ENCODE data around the gene ABHD3. TPM values are rescaled to one million over a fixed set of nuclear protein-coding genes. Genes with fewer than 3 reads are reported as not detected.
"Not testable (repeated sequence)": the region's sequence is repeated elsewhere in the genome, so short reads cannot be mapped to it uniquely, and the experiment has no call there.

The ABHD3 gene
- total RNA-seq, 2 donors from 2014 or later: 48.1 to 54.4 TPM

GRCh38 chr18:21735452-21736015, 31.0 kb upstream of the ABHD3 start:
- peaks cover 8% of the 10 kb centered on the region for H3K36me3 Mint-ChIP-seq
- no peak overlapping the region for H3K4me3 Mint-ChIP-seq
- peaks cover 2% of the 10 kb centered on the region for H3K9me3 Mint-ChIP-seq
- no peak for DNase-seq (ENCODE audit: low spot score)
- no peak for ATAC-seq
- H3K27ac Mint-ChIP-seq: peak overlapping the region in 1 of 2 donors; percentile 34
- H3K27me3 Mint-ChIP-seq: peaks cover 14 to 16% of the 10 kb centered on the region in 2 donors
- peaks cover 7 to 15% of the 10 kb centered on the region in 2 donors for H3K4me1 Mint-ChIP-seq (ENCODE audit: low read depth in 2 of 2)

GRCh38 chr18:21733011-21733410, 28.4 kb upstream of the ABHD3 start:
- Mint-ChIP-seq H3K27ac (no peak overlapping the region), H3K4me3 (no peak overlapping the region), H3K27me3 (peaks cover 10 to 16% of the 10 kb centered on the region in 2 donors), H3K36me3 (peaks cover 8% of the 10 kb centered on the region), H3K9me3 (peaks cover 2% of the 10 kb centered on the region), H3K4me1 (ENCODE audit: low read depth in 2 of 2) (peaks cover 0 to 8% of the 10 kb centered on the region in 2 donors)
- no peak for DNase-seq (ENCODE audit: low spot score)
- ATAC-seq: no peak

GRCh38 chr18:21727702-21728101, 23.1 kb upstream of the ABHD3 start:
- no peaks in the 10 kb centered on the region for H3K9me3 Mint-ChIP-seq
- DNase-seq (ENCODE audit: low spot score) (no peak), ATAC-seq (no peak)
- no peaks in the 10 kb centered on the region for H3K27me3 Mint-ChIP-seq
- H3K4me3 Mint-ChIP-seq: no peak overlapping the region
- H3K4me1 Mint-ChIP-seq (ENCODE audit: low read depth in 2 of 2): no peaks in the 10 kb centered on the region
- no peak overlapping the region for H3K27ac Mint-ChIP-seq
- no peaks in the 10 kb centered on the region for H3K36me3 Mint-ChIP-seq

GRCh38 chr18:21725201-21725600, 20.6 kb upstream of the ABHD3 start:
- Mint-ChIP-seq H3K4me3 (no peak overlapping the region), H3K36me3 (no peaks in the 10 kb centered on the region), H3K9me3 (no peaks in the 10 kb centered on the region), H3K4me1 (ENCODE audit: low read depth in 2 of 2) (no peaks in the 10 kb centered on the region), H3K27ac (no peak overlapping the region), H3K27me3 (peaks cover 0 to 4% of the 10 kb centered on the region in 2 donors)
- ATAC-seq (no peak), DNase-seq (ENCODE audit: low spot score) (no peak)

- H3K4me3 Mint-ChIP-seq: no peak overlapping the region
- no peaks in the 10 kb centered on the region for H3K9me3 Mint-ChIP-seq
- no peaks in the 10 kb centered on the region for H3K36me3 Mint-ChIP-seq
- no peaks in the 10 kb centered on the region for H3K4me1 Mint-ChIP-seq (ENCODE audit: low read depth in 2 of 2)
- H3K27ac Mint-ChIP-seq: no peak overlapping the region
- no peak for ATAC-seq
- DNase-seq (ENCODE audit: low spot score): no peak
- peaks cover 0 to 4% of the 10 kb centered on the region in 2 donors for H3K27me3 Mint-ChIP-seq
These were observed 18.1 kb upstream of the ABHD3 start for GRCh38 chr18:21722687-21723086.

GRCh38 chr18:21714474-21714873, 9.9 kb upstream of the ABHD3 start:
- peaks cover 12% of the 10 kb centered on the region for H3K36me3 Mint-ChIP-seq
- no peaks in the 10 kb centered on the region for H3K9me3 Mint-ChIP-seq
- DNase-seq (ENCODE audit: low spot score): no peak
- ATAC-seq: peak in 1 of 2 donors; percentile 70
- peaks cover 7 to 9% of the 10 kb centered on the region in 2 donors for H3K27me3 Mint-ChIP-seq
- no peak overlapping the region for H3K27ac Mint-ChIP-seq
- peaks cover 2 to 6% of the 10 kb centered on the region in 2 donors for H3K4me1 Mint-ChIP-seq (ENCODE audit: low read depth in 2 of 2)
- peak overlapping the region; percentile 30 for H3K4me3 Mint-ChIP-seq

GRCh38 chr18:21707130-21707529, 2.6 kb upstream of the ABHD3 start:
- not testable (repeated sequence) for H3K36me3 Mint-ChIP-seq; H3K27me3 Mint-ChIP-seq; DNase-seq (ENCODE audit: low spot score); H3K4me3 Mint-ChIP-seq; ATAC-seq; H3K27ac Mint-ChIP-seq; H3K9me3 Mint-ChIP-seq
- H3K4me1 Mint-ChIP-seq (ENCODE audit: low read depth in 2 of 2): peaks cover 23% of the 10 kb centered on the region in 2 donors

- Mint-ChIP-seq H3K27ac (no peak overlapping the region), H3K4me3 (no peak overlapping the region), H3K9me3 (no peaks in the 10 kb centered on the region), H3K4me1 (ENCODE audit: low read depth in 2 of 2) (peaks cover 23% of the 10 kb centered on the region in 2 donors), H3K27me3 (no peaks in the 10 kb centered on the region), H3K36me3 (no peaks in the 10 kb centered on the region)
- no peak for ATAC-seq
- DNase-seq (ENCODE audit: low spot score): no peak
These were observed 1.9 kb upstream of the ABHD3 start for GRCh38 chr18:21706386-21706865.

- ATAC-seq (no peak), DNase-seq (ENCODE audit: low spot score) (no peak)
- Mint-ChIP-seq H3K4me1 (ENCODE audit: low read depth in 2 of 2) (peaks cover 25 to 30% of the 10 kb centered on the region in 2 donors), H3K27me3 (no peaks in the 10 kb centered on the region), H3K4me3 (peak overlapping the region; percentile 96), H3K36me3 (no peaks in the 10 kb centered on the region), H3K27ac (peak overlapping the region; percentile 93 to 94), H3K9me3 (no peaks in the 10 kb centered on the region)
These were observed 1.2 kb downstream of the ABHD3 start for GRCh38 chr18:21703241-21703820.

- Mint-ChIP-seq H3K27ac (peak overlapping the region; percentile 93 to 94), H3K4me1 (ENCODE audit: low read depth in 2 of 2) (peaks cover 25 to 30% of the 10 kb centered on the region in 2 donors), H3K36me3 (no peaks in the 10 kb centered on the region), H3K27me3 (no peaks in the 10 kb centered on the region), H3K4me3 (peak overlapping the region; percentile 96), H3K9me3 (no peaks in the 10 kb centered on the region)
- no peak for DNase-seq (ENCODE audit: low spot score)
- no peak for ATAC-seq
These were observed 2.0 kb downstream of the ABHD3 start for GRCh38 chr18:21702602-21703001.

GRCh38 chr18:21701621-21702020, 3.0 kb downstream of the ABHD3 start:
- no peaks in the 10 kb centered on the region for H3K27me3 Mint-ChIP-seq
- ATAC-seq: no peak
- no peak overlapping the region for H3K4me3 Mint-ChIP-seq
- H3K27ac Mint-ChIP-seq: no peak overlapping the region
- no peaks in the 10 kb centered on the region for H3K36me3 Mint-ChIP-seq
- H3K4me1 Mint-ChIP-seq (ENCODE audit: low read depth in 2 of 2): peaks cover 25 to 30% of the 10 kb centered on the region in 2 donors
- H3K9me3 Mint-ChIP-seq: no peaks in the 10 kb centered on the region
- DNase-seq (ENCODE audit: low spot score): no peak

GRCh38 chr18:21700528-21701075, 4.0 kb downstream of the ABHD3 start:
- ATAC-seq: no peak
- no peak for DNase-seq (ENCODE audit: low spot score)
- no peak overlapping the region for H3K27ac Mint-ChIP-seq
- H3K4me3 Mint-ChIP-seq: no peak overlapping the region
- peaks cover 4% of the 10 kb centered on the region for H3K36me3 Mint-ChIP-seq
- no peaks in the 10 kb centered on the region for H3K9me3 Mint-ChIP-seq
- no peaks in the 10 kb centered on the region for H3K27me3 Mint-ChIP-seq
- peaks cover 25 to 28% of the 10 kb centered on the region in 2 donors for H3K4me1 Mint-ChIP-seq (ENCODE audit: low read depth in 2 of 2)

GRCh38 chr18:21693322-21693721, 11.3 kb downstream of the ABHD3 start:
- peaks cover 32% of the 10 kb centered on the region for H3K36me3 Mint-ChIP-seq
- H3K9me3 Mint-ChIP-seq: no peaks in the 10 kb centered on the region
- ATAC-seq (no peak), DNase-seq (ENCODE audit: low spot score) (no peak)
- H3K4me1 Mint-ChIP-seq (ENCODE audit: low read depth in 2 of 2): peaks cover 7 to 11% of the 10 kb centered on the region in 2 donors
- no peaks in the 10 kb centered on the region for H3K27me3 Mint-ChIP-seq
- H3K4me3 Mint-ChIP-seq: no peak overlapping the region
- peak overlapping the region in 1 of 2 donors; percentile 11 for H3K27ac Mint-ChIP-seq

GRCh38 chr18:21689736-21690135, 14.8 kb downstream of the ABHD3 start:
- H3K4me3 Mint-ChIP-seq: no peak overlapping the region
- peaks cover 8 to 17% of the 10 kb centered on the region in 2 donors for H3K4me1 Mint-ChIP-seq (ENCODE audit: low read depth in 2 of 2)
- peaks cover 24% of the 10 kb centered on the region for H3K36me3 Mint-ChIP-seq

More at GRCh38 chr18:21689736-21690135, 14.8 kb downstream of the ABHD3 start:
- DNase-seq (ENCODE audit: low spot score) (no peak), ATAC-seq (no peak)
- peak overlapping the region in 1 of 2 donors; percentile 4 for H3K27ac Mint-ChIP-seq
- no peaks in the 10 kb centered on the region for H3K27me3 Mint-ChIP-seq
- H3K9me3 Mint-ChIP-seq: no peaks in the 10 kb centered on the region
